Erythroblast (primary cell): ENCODE measurements around the gene TSHZ1.

ENCODE experiments used
- GATA1 ChIP-seq: IDR thresholded peaks from 2 replicates; pipeline ENCODE4 v1.6.1; 2011; ENCODE audit warnings: low read depth, mild to moderate bottlenecking, control low read depth, low read length, moderate library complexity
- POLR2A ChIP-seq: IDR thresholded peaks from 2 replicates; pipeline ENCODE4 v1.6.1; 2011; ENCODE audit warnings: mild to moderate bottlenecking, low read length

GRCh38 chr18:75335511-75335910, 124.9 kb downstream of the TSHZ1 start:
- TF ChIP-seq POLR2A = no peak
- no peak for TF ChIP-seq GATA1
